IMR-90 (cell line): ENCODE results near the gene AFAP1L1. TPM values are rescaled to one million over a fixed set of nuclear protein-coding genes. Genes with fewer than 3 reads are reported as not detected.

Experiments
- ATAC-seq: fragments of 200-7000 bp; cut with Tn5 transposase; 2 replicates; pipeline ENCODE4 v1.9.1; 2020; ENCODE audit warnings: low read depth, mild to moderate bottlenecking, moderate library complexity
- BruUV-seq: library from RNA; stranded (reverse); fragments of 400-500 nt; replicated peaks from 2 replicates; lab custom pipeline; 2021; lab: Mats Ljungman, UMichigan
- CTCF ChIA-PET: fragments of 300-600 bp; formaldehyde crosslinking; extraction: SDS; loops from one replicate; lab custom pipeline; 2021; ENCODE audit warnings: antibody characterized with exemption; lab: Yijun Ruan, JAX
- POLR2A ChIA-PET: fragments of 300-600 bp; sonication (Branson Sonifier 250); formaldehyde crosslinking; loops from one replicate; lab custom pipeline; 2022; ENCODE audit warnings: antibody characterized with exemption; ENCODE audit not compliant: unreplicated experiment; lab: Charles Lee
- DNase-seq: peaks from one replicate; pipeline ENCODE4 v3.0.0; 2013
- H2AFZ ChIP-seq: replicated peaks from 2 replicates; pipeline ENCODE3; 2013; ENCODE audit warnings: low read length, mild to moderate bottlenecking; ENCODE audit not compliant: poor library complexity
- H2AK5ac ChIP-seq: 2 replicates; pipeline ENCODE4 v1.6.1; 2013; ENCODE audit warnings: low read depth, low read length, inconsistent platforms
- H2AK9ac ChIP-seq: replicated peaks from 2 replicates; pipeline ENCODE3; 2013; ENCODE audit warnings: mild to moderate bottlenecking, low read depth, low read length, moderate library complexity; ENCODE audit not compliant: poor library complexity
- H2BK120ac ChIP-seq: 2 replicates; pipeline ENCODE4 v1.6.1; 2013; ENCODE audit warnings: low read depth, low read length, inconsistent platforms
- H2BK15ac ChIP-seq: 3 replicates; pipeline ENCODE4 v1.6.1; 2013; ENCODE audit warnings: low read depth, low read length, inconsistent platforms
- H2BK20ac ChIP-seq: 2 replicates; pipeline ENCODE4 v1.6.1; 2013; ENCODE audit warnings: low read depth, mild to moderate bottlenecking, inconsistent platforms, low read length, moderate library complexity
- H2BK5ac ChIP-seq: 2 replicates; pipeline ENCODE4 v1.6.1; 2013; ENCODE audit warnings: mild to moderate bottlenecking, low read depth, low read length, inconsistent platforms; ENCODE audit not compliant: poor library complexity, severe bottlenecking
- H3K14ac ChIP-seq: replicated peaks from 2 replicates; pipeline ENCODE4 v1.6.1; 2013; ENCODE audit warnings: low read depth, low read length, inconsistent platforms
- H3K18ac ChIP-seq: 2 replicates; pipeline ENCODE4 v1.6.1; 2013; ENCODE audit warnings: low read depth, low read length, control low read depth
- H3K23ac ChIP-seq: 2 replicates; pipeline ENCODE4 v1.6.1; 2013; ENCODE audit warnings: low read depth, low read length, inconsistent platforms
- H3K27ac ChIP-seq: 2 replicates; pipeline ENCODE4 v1.5.1; 2013; ENCODE audit warnings: mild to moderate bottlenecking, control low read depth, low read length; ENCODE audit not compliant: insufficient read depth
- H3K27me3 ChIP-seq: 2 replicates; pipeline ENCODE4 v1.6.1; 2013; ENCODE audit warnings: low read length; ENCODE audit not compliant: control insufficient read depth, insufficient read depth
- H3K36me3 ChIP-seq: 2 replicates; pipeline ENCODE4 v1.6.1; 2013; ENCODE audit warnings: low read length, mixed read lengths; ENCODE audit not compliant: control insufficient read depth, insufficient read depth
- H3K4ac ChIP-seq: 2 replicates; pipeline ENCODE4 v1.6.1; 2013; ENCODE audit warnings: low read depth, low read length, inconsistent platforms
- H3K4me1 ChIP-seq: 2 replicates; pipeline ENCODE4 v1.6.1; 2013; ENCODE audit warnings: low read length, mixed read lengths; ENCODE audit not compliant: control insufficient read depth, insufficient read depth
- H3K4me2 ChIP-seq: 2 replicates; pipeline ENCODE4 v1.6.1; 2013; ENCODE audit warnings: low read depth, mild to moderate bottlenecking, control low read depth, low read length, moderate library complexity
- H3K4me3 ChIP-seq: 2 replicates; pipeline ENCODE4 v1.5.1; 2013; ENCODE audit warnings: low read depth, mild to moderate bottlenecking, control low read depth, low read length, moderate library complexity; ENCODE audit not compliant: insufficient read depth
- H3K56ac ChIP-seq: 2 replicates; pipeline ENCODE4 v1.6.1; 2013; ENCODE audit warnings: low read length, inconsistent platforms; ENCODE audit not compliant: insufficient read depth; ENCODE audit errors: extremely low read depth
- H3K79me1 ChIP-seq, 2 experiments: 2 replicates each; pipeline ENCODE4 v1.6.1; 2013; ENCODE audit warnings: low read length in 2 of 2, inconsistent platforms in 1 of 2, low read depth in 1 of 2
- H3K9ac ChIP-seq: 2 replicates; pipeline ENCODE4 v1.6.1; 2013; ENCODE audit warnings: low read depth, low read length, control low read depth
- H3K9me1 ChIP-seq: 2 replicates; pipeline ENCODE4 v1.6.1; 2013; ENCODE audit warnings: low read length, inconsistent platforms; ENCODE audit not compliant: insufficient read depth
- H3K9me3 ChIP-seq: 2 replicates; pipeline ENCODE4 v1.6.1; 2013; ENCODE audit warnings: low read length; ENCODE audit not compliant: control insufficient read depth, insufficient read depth
- H4K20me1 ChIP-seq: 2 replicates; pipeline ENCODE4 v1.6.1; 2013; ENCODE audit warnings: low read length, inconsistent platforms; ENCODE audit not compliant: insufficient read depth
- H4K5ac ChIP-seq: 2 replicates; pipeline ENCODE4 v1.6.1; 2013; ENCODE audit warnings: mild to moderate bottlenecking, low read depth, low read length, control low read depth
- H4K8ac ChIP-seq, 2 experiments: 2 replicates each; pipeline ENCODE4 v1.6.1; 2013; ENCODE audit warnings: low read depth in 2 of 2, low read length in 2 of 2, control low read depth in 1 of 2, inconsistent platforms in 1 of 2
- H4K91ac ChIP-seq: 2 replicates; pipeline ENCODE4 v1.6.1; 2013; ENCODE audit warnings: low read depth, low read length, inconsistent platforms; ENCODE audit not compliant: insufficient read depth
- CHD1 ChIP-seq: IDR thresholded peaks from 2 replicates; pipeline ENCODE4 v1.6.1; 2012; ENCODE audit warnings: low read depth, low read length, improper control_type of control experiment
- CTCF ChIP-seq: conservative IDR thresholded peaks from 2 replicates; pipeline ENCODE4 v1.5.1; 2012; ENCODE audit warnings: mild to moderate bottlenecking, low read depth, low read length, improper control_type of control experiment
- MAFK ChIP-seq: IDR thresholded peaks from 2 replicates; pipeline ENCODE4 v1.6.1; 2012; ENCODE audit warnings: low read depth, low read length, improper control_type of control experiment
- MAZ ChIP-seq: IDR thresholded peaks from 2 replicates; pipeline ENCODE4 v1.6.1; 2012; ENCODE audit warnings: low read depth, mild to moderate bottlenecking, low read length, improper control_type of control experiment, moderate library complexity, borderline replicate concordance
- RAD21 ChIP-seq: IDR thresholded peaks from 2 replicates; pipeline ENCODE4 v1.6.1; 2012; ENCODE audit warnings: low read length, improper control_type of control experiment
- RFX5 ChIP-seq: IDR thresholded peaks from 2 replicates; pipeline ENCODE4 v1.8.0; 2012; ENCODE audit warnings: low read depth, mild to moderate bottlenecking, low read length, moderate library complexity
- SMC3 ChIP-seq: fragments of 150-350 bp; IDR thresholded peaks from 2 replicates; pipeline ENCODE4 v1.6.1; 2016; ENCODE audit warnings: low read depth, mild to moderate bottlenecking, antibody characterized with exemption, low read length, moderate library complexity
- USF2 ChIP-seq: fragments of 150-350 bp; IDR thresholded peaks from 2 replicates; pipeline ENCODE4 v1.6.1; 2017; ENCODE audit warnings: mild to moderate bottlenecking, antibody characterized with exemption, low read length, low read depth
- WGBS, 2 experiments: methylation state at CpG; one replicate each; pipeline versions ENCODE4 v1.1.5 to v1.1.7; 2013; ENCODE audit warnings: missing lambda C conversion rate in 2 of 2; ENCODE audit not compliant: insufficient read length in 1 of 2; ENCODE audit errors: extremely low coverage in 2 of 2; 5-methylcytosine and 5-hydroxymethylcytosine counted together
- dilution Hi-C: fragments of 300-500 bp; cut with HindIII; formaldehyde crosslinking; loops from one replicate; pipeline ENCODE4 v1.14.3; 2018; ENCODE audit warnings: low sequenced_read_pairs; ENCODE audit not compliant: unreplicated experiment
- in situ Hi-C: fragments of 300-500 bp; cut with MboI; formaldehyde crosslinking; loops from 3 replicates; pipeline ENCODE4 v1.14.3; 2019; ENCODE audit warnings: low sequenced_read_pairs, inconsistent platforms, mixed read lengths
- intact Hi-C: fragments of 100-400 bp; cut with micrococcal nuclease; formaldehyde crosslinking; loops from 2 replicates; pipeline ENCODE4 v1.10.0; 2022
- polyA plus RNA-seq, 3 experiments: library from polyadenylated mRNA; depleted of rRNA; stranded (reverse); fragments of >200 nt; gene quantifications; 2 replicates each; pipeline ENCODE4 v1.2.3, GENCODE V29; 2012; ENCODE audit warnings: low replicate concordance in 1 of 3
- total RNA-seq: library from RNA; depleted of rRNA; stranded (reverse); fragments of >200 nt; gene quantifications from 2 replicates; pipeline ENCODE4 v1.2.3, GENCODE V29; 2012

AFAP1L1 gene
- total and polyA plus RNA-seq, 2 of the 4 experiments (the other 2 are of a cell fraction): 3.3 to 5.7 TPM

GRCh38 chr5:149367249-149367971, 95.8 kb downstream of the AFAP1L1 start:
- Histone ChIP-seq H3K56ac (no peak overlapping the region), H3K4me1 (0 out of 2 replicates have a peak, but pooled peaks cover 2% of the 10 kb centered on the region), H3K23ac (no peak overlapping the region), H2BK20ac (no peak overlapping the region), H3K9ac (no peak overlapping the region), H4K91ac (no peak overlapping the region), H3K18ac (no peak overlapping the region), H3K4me3 (no peak overlapping the region), H3K9me1 (peaks cover 5% of the 10 kb centered on the region; the same call in 1 of the 2 replicates), H2AFZ (peak overlapping the region; percentile 81), H3K36me3 (no peaks in the 10 kb centered on the region), H3K79me1 (no peaks in the 10 kb centered on the region; a peak in 1 of 4 replicates), H2BK15ac (no peak overlapping the region; the same call in 2 of the 3 replicates), H3K14ac (no peak overlapping the region), H3K27ac (no peak overlapping the region), H3K4me2 (no peak overlapping the region), H3K9me3 (no peaks in the 10 kb centered on the region), H4K20me1 (no peaks in the 10 kb centered on the region), H2AK5ac (peak overlapping the region; percentile 84; the same call in 1 of the 2 replicates), H2AK9ac (peak overlapping the region; percentile 12), H4K5ac (no peak overlapping the region), H2BK120ac (no peak overlapping the region), H4K8ac (peak overlapping the region in 1 of 2 experiments; percentile 60; a peak in 2 of 4 replicates), H3K27me3 (no peaks in the 10 kb centered on the region), H2BK5ac (no peak overlapping the region), H3K4ac (peak overlapping the region; percentile 62)
- POLR2A ChIA-PET: no interaction called here
- dilution Hi-C loops (no loop called here), intact Hi-C loops (loop anchor here (1.0 to 5.0 kb wide), 3 partner anchors 67 to 250 kb away; no protein-coding TSS in a partner anchor), in situ Hi-C loops (no loop called here)
- 37% methylated on average over 5 of the region's 14 CpGs; no CpG with 5 or more reads in 1 of the 2 experiments for WGBS, 2 experiments
- no TSS peak for BruUV-seq
- ATAC-seq (peak; percentile 85), DNase-seq (peak; percentile 70)
- TF ChIP-seq CHD1 (no peak), MAZ (peak; percentile 27; the same call in 1 of the 2 replicates), CTCF (peak; percentile 88), MAFK (no peak), RAD21 (peak; percentile 83), USF2 (no peak), RFX5 (no peak), SMC3 (peak; percentile 86)
- CTCF ChIA-PET: interaction anchor here (0.6 to 2.3 kb wide), 13 partner anchors 9 to 194 kb away, joined by 3 to 14 read pairs (median 4); partner anchors contain the start of gene PCYOX1L
